GM23338 (cell line): ENCODE results near the gene ZNF91. TPM values are rescaled to one million over a fixed set of nuclear protein-coding genes. Genes with fewer than 3 reads are reported as not detected.

Source experiments
- ATAC-seq: fragments of 200-7000 bp; cut with Tn5 transposase; 3 replicates; pipeline ENCODE4 v1.9.1; 2020
- DNase-seq: peaks from one replicate; pipeline ENCODE4 v3.0.0-alpha.2; 2015; ENCODE audit warnings: low spot score
- H2AFZ ChIP-seq: fragments of 200-600 bp; sonication (generic); 2 replicates; pipeline ENCODE4 v1.8.0; 2016; ENCODE audit warnings: antibody characterized with exemption, mild to moderate bottlenecking, moderate library complexity
- H3F3A ChIP-seq: fragments of 200-600 bp; sonication (generic); replicated peaks from 2 replicates; pipeline ENCODE4 v1.8.0; 2017; ENCODE audit warnings: antibody characterized with exemption, mixed run types, low read depth
- H3K27ac ChIP-seq: fragments of 200-600 bp; sonication (generic); 2 replicates; pipeline ENCODE4 v1.6.1; 2016; ENCODE audit warnings: low read depth
- H3K27me3 ChIP-seq: fragments of 200-600 bp; sonication (generic); 2 replicates; pipeline ENCODE4 v1.8.0; 2016; ENCODE audit warnings: mild to moderate bottlenecking, mixed run types, moderate library complexity; ENCODE audit not compliant: insufficient read depth
- H3K36me3 ChIP-seq: fragments of 200-600 bp; sonication (generic); 2 replicates; pipeline ENCODE4 v1.8.0; 2016; ENCODE audit warnings: mild to moderate bottlenecking; ENCODE audit not compliant: insufficient read depth
- H3K4me1 ChIP-seq: fragments of 200-600 bp; sonication (generic); 2 replicates; pipeline ENCODE4 v1.8.0; 2016; ENCODE audit warnings: mild to moderate bottlenecking, moderate library complexity; ENCODE audit not compliant: insufficient read depth
- H3K4me2 ChIP-seq: fragments of 200-600 bp; sonication (generic); 2 replicates; pipeline ENCODE4 v1.7.1; 2017; ENCODE audit warnings: mixed run types
- H3K4me3 ChIP-seq: fragments of 200-600 bp; sonication (generic); 2 replicates; pipeline ENCODE4 v1.6.1; 2016; ENCODE audit warnings: mixed run types
- H3K79me2 ChIP-seq: fragments of 200-600 bp; sonication (generic); replicated peaks from 2 replicates; pipeline ENCODE4 v1.8.0; 2017; ENCODE audit warnings: mild to moderate bottlenecking; ENCODE audit not compliant: insufficient read depth
- H3K9me2 ChIP-seq: fragments of 200-600 bp; sonication (generic); 2 replicates; pipeline ENCODE4 v1.8.0; 2017; ENCODE audit not compliant: insufficient read depth
- H4K20me1 ChIP-seq: fragments of 200-600 bp; sonication (generic); replicated peaks from 2 replicates; pipeline ENCODE4 v1.8.0; 2017; ENCODE audit warnings: mild to moderate bottlenecking; ENCODE audit not compliant: insufficient read depth
- H3K27ac Mint-ChIP-seq: 2 replicates; pipeline ENCODE4 v1.8.0; 2020; ENCODE audit warnings: inconsistent platforms, mild to moderate bottlenecking, moderate library complexity, mixed read lengths
- H3K27me3 Mint-ChIP-seq: 3 replicates; pipeline ENCODE4 v1.8.0; 2022; ENCODE audit warnings: low read depth, mild to moderate bottlenecking, moderate library complexity, mixed read lengths, inconsistent platforms; ENCODE audit not compliant: insufficient read depth, poor library complexity
- H3K36me3 Mint-ChIP-seq: 3 replicates; pipeline ENCODE4 v1.8.0; 2021; ENCODE audit warnings: low read depth, mild to moderate bottlenecking, inconsistent platforms, moderate library complexity, mixed read lengths
- H3K4me1 Mint-ChIP-seq: 3 replicates; pipeline ENCODE4 v1.8.0; 2020; ENCODE audit warnings: mild to moderate bottlenecking, inconsistent platforms, mixed read lengths
- H3K4me3 Mint-ChIP-seq: 3 replicates; pipeline ENCODE4 v1.8.0; 2021; ENCODE audit warnings: moderate library complexity, mild to moderate bottlenecking, inconsistent platforms, mixed read lengths
- H3K9me3 Mint-ChIP-seq: 3 replicates; pipeline ENCODE4 v1.8.0; 2020; ENCODE audit warnings: moderate library complexity, mild to moderate bottlenecking, inconsistent platforms, mixed read lengths
- CREB1 ChIP-seq: fragments of 250-450 bp; sonication (Bioruptor Pico); IDR thresholded peaks from 2 replicates; pipeline ENCODE4 v1.5.0; 2020; ENCODE audit warnings: low read depth, mild to moderate bottlenecking, moderate library complexity
- EZH2 ChIP-seq: fragments of 200-600 bp; sonication (generic); IDR thresholded peaks from one replicate; pipeline ENCODE4 v1.8.0; 2017; ENCODE audit warnings: antibody characterized with exemption, mild to moderate bottlenecking, low read depth; ENCODE audit not compliant: unreplicated experiment
- JUNB ChIP-seq: IDR thresholded peaks from one replicate; pipeline ENCODE4 v1.6.1; 2016; ENCODE audit warnings: antibody characterized with exemption; ENCODE audit not compliant: unreplicated experiment
- ZNF331 ChIP-seq: fragments of 250-450 bp; sonication (Bioruptor Pico); IDR thresholded peaks from 2 replicates; pipeline ENCODE4 v1.5.0; 2020; ENCODE audit warnings: low read depth, mild to moderate bottlenecking, moderate library complexity
- polyA plus RNA-seq: library from polyadenylated mRNA; unstranded; fragments of >200 nt; fragmentation: Nextera tagmentation; extraction: Ambion mirVana; gene quantifications from 2 replicates; pipeline ENCODE4 v1.2.1, GENCODE V29; 2016
- total RNA-seq: library from RNA; depleted of rRNA; stranded (reverse); fragments of >200 nt; shearing (Covaris generic); gene quantifications from 2 replicates; pipeline ENCODE4 v1.2.3, GENCODE V29; 2014
- TF ChIP-seq, protein P1 (sequence below): fragments of 250-450 bp; sonication (Bioruptor Pico); IDR thresholded peaks from 2 replicates; pipeline ENCODE4 v1.5.0; 2020; ENCODE audit warnings: mild to moderate bottlenecking, moderate library complexity
- TF ChIP-seq, protein P2 (sequence below): IDR thresholded peaks from one replicate; pipeline ENCODE4 v1.6.1; 2018; ENCODE audit warnings: antibody characterized with exemption; ENCODE audit not compliant: unreplicated experiment

Gene ZNF91
- total and polyA plus RNA-seq, 2 experiments from 2014 or later, result 23.5 to 51.6 TPM

DNA sequence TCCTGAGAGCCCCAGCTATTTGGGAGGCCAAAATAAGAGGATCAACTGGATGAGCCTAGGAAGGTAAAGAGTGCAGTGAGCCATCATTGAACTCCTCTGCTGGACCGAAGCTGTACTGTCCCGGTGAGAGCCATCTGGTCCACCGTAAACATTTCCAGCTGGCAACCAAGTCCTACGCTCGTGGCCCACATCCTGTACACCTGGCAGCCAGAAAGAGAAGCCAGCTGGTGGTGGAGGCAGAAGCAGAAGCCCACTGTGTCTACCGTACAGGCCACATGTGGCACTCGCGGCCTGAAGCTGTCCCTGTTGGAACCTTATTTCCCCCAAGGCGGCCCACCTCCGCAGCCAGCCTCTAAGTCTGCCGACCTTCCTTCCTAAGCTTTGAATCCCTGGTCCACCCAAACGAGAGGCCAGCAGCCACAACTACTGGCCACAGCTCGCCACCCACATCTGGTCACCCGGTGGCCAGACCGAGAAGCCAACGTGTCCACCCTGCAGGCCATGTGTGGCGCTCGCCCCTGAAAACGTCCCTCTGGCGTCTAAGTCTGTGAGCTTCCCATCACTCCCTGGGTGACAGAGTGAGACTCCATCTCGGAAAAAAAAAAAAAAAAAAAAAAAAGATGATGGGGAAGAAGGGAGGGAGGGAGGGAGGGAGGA lies 14.2 kb upstream of the ZNF91 start:
- Histone ChIP-seq H3K4me3 (no peak overlapping the region), H3K4me1 (peaks cover 13% of the 10 kb centered on the region; the same call in 1 of the 2 replicates), H3K27ac (no peak overlapping the region), H3K79me2 (peaks cover 80% of the 10 kb centered on the region), H3K36me3 (peaks cover 16% of the 10 kb centered on the region), H3K9me2 (no peaks in the 10 kb centered on the region), H3F3A (no peaks in the 10 kb centered on the region), H3K27me3 (no peaks in the 10 kb centered on the region), H4K20me1 (peaks cover 7% of the 10 kb centered on the region; the same call in 1 of the 2 replicates), H3K4me2 (no peak overlapping the region), H2AFZ (no peak overlapping the region)
- H3K27ac Mint-ChIP-seq, result no peak overlapping the region
- DNase-seq (no peak), ATAC-seq (no peak; the same call in 2 of the 3 replicates)
- no peaks in the 10 kb centered on the region; the same call in 2 of the 3 replicates for H3K9me3 Mint-ChIP-seq
- TF ChIP-seq EZH2, result no peak
- no peak for TF ChIP-seq ZNF331 (CRISPR knock-in tag)
- TF ChIP-seq CREB1, result no peak
- TF ChIP-seq, protein P1, sequence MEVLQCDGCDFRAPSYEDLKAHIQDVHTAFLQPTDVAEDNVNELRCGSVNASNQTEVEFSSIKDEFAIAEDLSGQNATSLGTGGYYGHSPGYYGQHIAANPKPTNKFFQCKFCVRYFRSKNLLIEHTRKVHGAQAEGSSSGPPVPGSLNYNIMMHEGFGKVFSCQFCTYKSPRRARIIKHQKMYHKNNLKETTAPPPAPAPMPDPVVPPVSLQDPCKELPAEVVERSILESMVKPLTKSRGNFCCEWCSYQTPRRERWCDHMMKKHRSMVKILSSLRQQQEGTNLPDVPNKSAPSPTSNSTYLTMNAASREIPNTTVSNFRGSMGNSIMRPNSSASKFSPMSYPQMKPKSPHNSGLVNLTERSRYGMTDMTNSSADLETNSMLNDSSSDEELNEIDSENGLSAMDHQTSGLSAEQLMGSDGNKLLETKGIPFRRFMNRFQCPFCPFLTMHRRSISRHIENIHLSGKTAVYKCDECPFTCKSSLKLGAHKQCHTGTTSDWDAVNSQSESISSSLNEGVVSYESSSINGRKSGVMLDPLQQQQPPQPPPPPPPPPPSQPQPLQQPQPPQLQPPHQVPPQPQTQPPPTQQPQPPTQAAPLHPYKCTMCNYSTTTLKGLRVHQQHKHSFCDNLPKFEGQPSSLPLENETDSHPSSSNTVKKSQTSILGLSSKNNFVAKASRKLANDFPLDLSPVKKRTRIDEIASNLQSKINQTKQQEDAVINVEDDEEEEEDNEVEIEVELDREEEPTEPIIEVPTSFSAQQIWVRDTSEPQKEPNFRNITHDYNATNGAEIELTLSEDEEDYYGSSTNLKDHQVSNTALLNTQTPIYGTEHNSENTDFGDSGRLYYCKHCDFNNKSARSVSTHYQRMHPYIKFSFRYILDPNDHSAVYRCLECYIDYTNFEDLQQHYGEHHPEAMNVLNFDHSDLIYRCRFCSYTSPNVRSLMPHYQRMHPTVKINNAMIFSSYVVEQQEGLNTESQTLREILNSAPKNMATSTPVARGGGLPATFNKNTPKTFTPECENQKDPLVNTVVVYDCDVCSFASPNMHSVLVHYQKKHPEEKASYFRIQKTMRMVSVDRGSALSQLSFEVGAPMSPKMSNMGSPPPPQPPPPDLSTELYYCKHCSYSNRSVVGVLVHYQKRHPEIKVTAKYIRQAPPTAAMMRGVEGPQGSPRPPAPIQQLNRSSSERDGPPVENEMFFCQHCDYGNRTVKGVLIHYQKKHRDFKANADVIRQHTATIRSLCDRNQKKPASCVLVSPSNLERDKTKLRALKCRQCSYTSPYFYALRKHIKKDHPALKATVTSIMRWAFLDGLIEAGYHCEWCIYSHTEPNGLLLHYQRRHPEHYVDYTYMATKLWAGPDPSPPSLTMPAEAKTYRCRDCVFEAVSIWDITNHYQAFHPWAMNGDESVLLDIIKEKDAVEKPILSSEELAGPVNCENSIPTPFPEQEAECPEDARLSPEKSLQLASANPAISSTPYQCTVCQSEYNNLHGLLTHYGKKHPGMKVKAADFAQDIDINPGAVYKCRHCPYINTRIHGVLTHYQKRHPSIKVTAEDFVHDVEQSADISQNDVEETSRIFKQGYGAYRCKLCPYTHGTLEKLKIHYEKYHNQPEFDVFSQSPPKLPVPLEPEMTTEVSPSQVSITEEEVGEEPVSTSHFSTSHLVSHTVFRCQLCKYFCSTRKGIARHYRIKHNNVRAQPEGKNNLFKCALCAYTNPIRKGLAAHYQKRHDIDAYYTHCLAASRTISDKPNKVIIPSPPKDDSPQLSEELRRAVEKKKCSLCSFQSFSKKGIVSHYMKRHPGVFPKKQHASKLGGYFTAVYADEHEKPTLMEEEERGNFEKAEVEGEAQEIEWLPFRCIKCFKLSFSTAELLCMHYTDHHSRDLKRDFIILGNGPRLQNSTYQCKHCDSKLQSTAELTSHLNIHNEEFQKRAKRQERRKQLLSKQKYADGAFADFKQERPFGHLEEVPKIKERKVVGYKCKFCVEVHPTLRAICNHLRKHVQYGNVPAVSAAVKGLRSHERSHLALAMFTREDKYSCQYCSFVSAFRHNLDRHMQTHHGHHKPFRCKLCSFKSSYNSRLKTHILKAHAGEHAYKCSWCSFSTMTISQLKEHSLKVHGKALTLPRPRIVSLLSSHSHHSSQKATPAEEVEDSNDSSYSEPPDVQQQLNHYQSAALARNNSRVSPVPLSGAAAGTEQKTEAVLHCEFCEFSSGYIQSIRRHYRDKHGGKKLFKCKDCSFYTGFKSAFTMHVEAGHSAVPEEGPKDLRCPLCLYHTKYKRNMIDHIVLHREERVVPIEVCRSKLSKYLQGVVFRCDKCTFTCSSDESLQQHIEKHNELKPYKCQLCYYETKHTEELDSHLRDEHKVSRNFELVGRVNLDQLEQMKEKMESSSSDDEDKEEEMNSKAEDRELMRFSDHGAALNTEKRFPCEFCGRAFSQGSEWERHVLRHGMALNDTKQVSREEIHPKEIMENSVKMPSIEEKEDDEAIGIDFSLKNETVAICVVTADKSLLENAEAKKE (CRISPR knock-in tag), result no peak
- TF ChIP-seq JUNB, result no peak
- TF ChIP-seq, protein P2, sequence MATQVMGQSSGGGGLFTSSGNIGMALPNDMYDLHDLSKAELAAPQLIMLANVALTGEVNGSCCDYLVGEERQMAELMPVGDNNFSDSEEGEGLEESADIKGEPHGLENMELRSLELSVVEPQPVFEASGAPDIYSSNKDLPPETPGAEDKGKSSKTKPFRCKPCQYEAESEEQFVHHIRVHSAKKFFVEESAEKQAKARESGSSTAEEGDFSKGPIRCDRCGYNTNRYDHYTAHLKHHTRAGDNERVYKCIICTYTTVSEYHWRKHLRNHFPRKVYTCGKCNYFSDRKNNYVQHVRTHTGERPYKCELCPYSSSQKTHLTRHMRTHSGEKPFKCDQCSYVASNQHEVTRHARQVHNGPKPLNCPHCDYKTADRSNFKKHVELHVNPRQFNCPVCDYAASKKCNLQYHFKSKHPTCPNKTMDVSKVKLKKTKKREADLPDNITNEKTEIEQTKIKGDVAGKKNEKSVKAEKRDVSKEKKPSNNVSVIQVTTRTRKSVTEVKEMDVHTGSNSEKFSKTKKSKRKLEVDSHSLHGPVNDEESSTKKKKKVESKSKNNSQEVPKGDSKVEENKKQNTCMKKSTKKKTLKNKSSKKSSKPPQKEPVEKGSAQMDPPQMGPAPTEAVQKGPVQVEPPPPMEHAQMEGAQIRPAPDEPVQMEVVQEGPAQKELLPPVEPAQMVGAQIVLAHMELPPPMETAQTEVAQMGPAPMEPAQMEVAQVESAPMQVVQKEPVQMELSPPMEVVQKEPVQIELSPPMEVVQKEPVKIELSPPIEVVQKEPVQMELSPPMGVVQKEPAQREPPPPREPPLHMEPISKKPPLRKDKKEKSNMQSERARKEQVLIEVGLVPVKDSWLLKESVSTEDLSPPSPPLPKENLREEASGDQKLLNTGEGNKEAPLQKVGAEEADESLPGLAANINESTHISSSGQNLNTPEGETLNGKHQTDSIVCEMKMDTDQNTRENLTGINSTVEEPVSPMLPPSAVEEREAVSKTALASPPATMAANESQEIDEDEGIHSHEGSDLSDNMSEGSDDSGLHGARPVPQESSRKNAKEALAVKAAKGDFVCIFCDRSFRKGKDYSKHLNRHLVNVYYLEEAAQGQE, result no peak
- peaks cover 33% of the 10 kb centered on the region for H3K36me3 Mint-ChIP-seq
- peaks cover 6% of the 10 kb centered on the region for H3K27me3 Mint-ChIP-seq
- no peak overlapping the region for H3K4me3 Mint-ChIP-seq
- H3K4me1 Mint-ChIP-seq, result peaks cover 10% of the 10 kb centered on the region; the same call in 2 of the 3 replicates
